G401.6 (cell line): Measurements from ENCODE around the gene YBEY.
"Not testable (repeated sequence)": the region's sequence is repeated elsewhere in the genome, so short reads cannot be mapped to it uniquely, and the experiment has no call there.

ENCODE experiments used
- FAIRE-seq: peaks from 2 replicates; lab custom pipeline; 2012; peaks lifted over from hg19 to GRCh38; lab: Jason Lieb, UNC

YBEY gene

GRCh38 chr21:46304955-46305354, 18.8 kb downstream of the YBEY start:
- FAIRE-seq = no peak

GRCh38 chr21:46307625-46308024, 21.5 kb downstream of the YBEY start:
- no peak for FAIRE-seq

- FAIRE-seq = no peak
These were observed 22.3 kb downstream of the YBEY start for GRCh38 chr21:46308431-46308830.

- FAIRE-seq = not testable (repeated sequence)
These were observed 24.1 kb downstream of the YBEY start for GRCh38 chr21:46310260-46310659.

DNA sequence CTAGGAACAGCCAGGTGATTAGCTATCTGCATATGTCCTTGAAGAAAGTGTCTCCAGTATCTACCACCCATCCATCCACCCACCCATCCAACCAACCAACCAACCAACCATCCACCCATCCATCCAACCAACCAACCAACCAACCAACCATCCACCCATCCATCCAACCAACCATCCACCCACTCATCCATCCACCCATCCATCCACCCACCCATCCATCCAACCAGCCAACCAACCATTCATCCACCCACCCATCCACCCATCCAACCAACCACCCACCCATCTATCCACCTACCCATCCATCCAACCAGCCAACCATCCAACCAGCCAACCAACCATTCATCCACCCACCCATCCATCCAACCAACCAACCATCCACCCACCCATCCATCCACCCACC, 25.4 kb downstream of the YBEY start:
- FAIRE-seq = no peak

DNA sequence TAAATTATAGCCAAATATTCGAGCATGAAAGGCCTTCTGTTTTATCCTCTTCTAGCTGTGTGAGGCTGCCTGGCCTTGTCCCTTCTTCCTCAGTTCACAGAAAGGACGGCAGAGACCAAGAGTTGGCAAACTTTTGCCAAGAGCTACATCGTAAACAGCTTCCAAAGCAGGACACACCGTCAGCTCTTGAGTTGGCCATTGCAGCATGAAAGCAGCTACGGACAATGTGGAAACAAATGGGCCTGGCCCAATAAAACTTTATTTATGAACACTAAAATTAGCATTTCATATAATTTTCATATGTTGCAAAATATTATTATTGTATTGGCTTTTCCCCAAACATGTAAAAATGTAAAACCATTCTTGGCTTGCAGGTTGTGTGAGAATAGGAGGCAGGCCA, 26.8 kb downstream of the YBEY start:
- FAIRE-seq = no peak

DNA sequence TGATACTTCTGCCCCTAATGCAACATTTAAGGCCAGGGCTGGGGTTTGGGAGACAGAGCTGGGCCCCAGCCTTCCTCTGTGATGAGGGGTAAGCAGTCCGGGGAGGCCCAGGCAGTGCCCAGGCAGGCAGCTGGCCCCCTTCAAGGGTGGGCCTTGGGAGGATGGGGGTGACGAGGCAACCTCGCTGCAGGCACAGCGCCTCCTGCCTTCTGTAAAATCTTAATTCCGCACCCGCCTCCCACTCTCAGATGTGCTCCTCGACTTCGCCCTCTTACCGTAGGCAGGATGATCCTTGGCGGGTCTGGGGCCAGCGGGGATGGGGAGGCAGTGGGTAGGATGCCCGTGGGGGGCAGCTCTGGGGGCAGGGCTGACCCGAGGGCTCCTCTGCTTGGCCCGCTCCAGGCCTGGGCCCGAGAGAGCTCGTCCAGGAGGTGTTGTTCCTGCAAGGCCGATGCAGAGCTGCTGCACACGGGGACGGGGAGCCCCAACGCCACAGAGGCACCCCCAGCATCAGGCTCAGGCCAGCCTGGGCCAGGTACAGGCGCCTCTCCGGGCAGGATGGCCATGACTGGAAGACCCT, 28.4 kb downstream of the YBEY start:
- no peak for FAIRE-seq

DNA sequence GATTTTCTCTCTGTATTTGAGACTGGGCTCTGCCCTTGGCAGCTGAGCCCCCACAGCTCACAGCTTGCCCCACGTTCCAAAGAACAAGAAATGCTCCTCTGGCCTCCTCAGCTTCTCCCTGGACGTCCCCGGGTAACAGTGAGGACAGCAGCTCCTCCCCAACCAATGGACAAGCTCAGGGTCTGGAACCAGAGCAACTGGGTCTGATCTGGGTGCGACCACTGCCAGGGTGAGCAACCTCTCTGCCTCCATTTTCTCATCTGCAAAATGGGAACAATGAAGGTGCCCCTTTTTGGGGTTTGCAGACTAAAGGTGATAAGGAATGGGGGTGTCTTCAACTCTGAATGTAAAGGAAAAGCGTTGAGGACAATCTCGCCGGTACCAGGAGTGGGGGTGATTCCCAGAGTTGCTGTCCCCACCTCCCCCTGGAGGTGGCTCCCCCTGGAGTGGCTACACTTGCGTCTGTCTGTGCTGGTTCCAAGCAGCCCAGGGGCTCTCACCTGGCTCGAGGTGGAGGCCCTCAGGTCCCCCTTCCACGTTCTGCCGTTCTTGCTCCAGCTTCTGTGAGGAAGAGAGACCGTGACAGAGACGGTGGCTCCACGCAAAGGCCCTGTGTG, 30.7 kb downstream of the YBEY start:
- FAIRE-seq = no peak

DNA sequence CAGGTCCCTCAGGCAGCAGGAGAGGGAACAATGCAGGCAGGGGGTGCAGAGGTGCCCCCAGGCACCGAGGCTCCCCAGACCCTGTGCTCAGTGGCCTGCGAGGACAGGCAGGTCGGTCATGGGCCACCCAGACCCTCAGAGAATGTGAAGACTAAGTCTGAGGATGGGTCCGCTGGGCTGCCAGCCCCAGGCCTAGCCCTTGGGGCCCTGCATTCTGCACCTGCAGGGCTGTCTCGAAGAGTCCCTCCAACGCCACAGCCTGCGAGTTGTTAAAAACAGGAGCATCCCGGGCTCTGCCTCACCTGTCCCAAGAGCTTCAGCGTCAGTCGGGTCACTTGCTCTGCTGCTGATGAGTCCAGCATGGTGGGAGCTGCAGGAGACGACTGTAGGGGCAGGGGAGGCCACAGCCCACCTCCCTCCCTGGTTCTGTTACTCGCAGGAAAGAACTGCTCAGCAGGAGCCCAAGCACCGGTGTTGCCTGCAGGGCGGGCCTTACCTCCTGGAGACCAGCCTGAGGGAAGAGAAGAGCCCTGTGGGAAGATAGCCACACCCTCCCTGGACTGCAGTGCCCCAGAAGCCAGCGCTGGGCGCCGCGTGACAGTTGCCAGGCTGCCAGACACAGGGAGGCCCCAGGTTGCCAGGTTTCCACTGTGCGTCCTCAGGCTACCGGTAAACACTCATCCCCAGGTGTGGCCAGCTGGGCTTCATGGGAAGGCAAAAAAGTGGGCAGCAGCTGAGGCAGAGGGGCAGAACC, 31.7 kb downstream of the YBEY start:
- no peak for FAIRE-seq

GRCh38 chr21:46318464-46318845, 32.3 kb downstream of the YBEY start:
- FAIRE-seq = no peak

DNA sequence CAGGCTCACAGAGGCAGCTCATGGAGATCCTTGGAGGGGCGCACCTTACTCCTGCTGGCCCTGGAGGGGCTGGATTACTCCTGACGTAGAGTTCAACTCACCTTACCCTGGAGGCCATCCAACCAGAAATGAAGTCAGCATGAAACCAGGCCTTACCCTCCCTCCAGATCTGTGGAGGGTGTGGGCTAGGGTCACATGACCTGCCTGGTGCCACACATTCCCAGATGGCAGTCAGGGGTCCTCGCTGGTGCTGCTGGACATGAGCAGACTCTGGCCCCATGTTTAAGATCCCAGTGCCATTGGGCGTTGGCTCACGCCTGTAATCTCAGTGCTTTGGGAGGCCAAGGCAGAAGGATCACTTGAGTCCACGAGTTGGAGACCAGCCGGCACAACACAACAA, 33.0 kb downstream of the YBEY start:
- FAIRE-seq = no peak

GRCh38 chr21:46320331-46320801, 34.2 kb downstream of the YBEY start:
- no peak for FAIRE-seq

DNA sequence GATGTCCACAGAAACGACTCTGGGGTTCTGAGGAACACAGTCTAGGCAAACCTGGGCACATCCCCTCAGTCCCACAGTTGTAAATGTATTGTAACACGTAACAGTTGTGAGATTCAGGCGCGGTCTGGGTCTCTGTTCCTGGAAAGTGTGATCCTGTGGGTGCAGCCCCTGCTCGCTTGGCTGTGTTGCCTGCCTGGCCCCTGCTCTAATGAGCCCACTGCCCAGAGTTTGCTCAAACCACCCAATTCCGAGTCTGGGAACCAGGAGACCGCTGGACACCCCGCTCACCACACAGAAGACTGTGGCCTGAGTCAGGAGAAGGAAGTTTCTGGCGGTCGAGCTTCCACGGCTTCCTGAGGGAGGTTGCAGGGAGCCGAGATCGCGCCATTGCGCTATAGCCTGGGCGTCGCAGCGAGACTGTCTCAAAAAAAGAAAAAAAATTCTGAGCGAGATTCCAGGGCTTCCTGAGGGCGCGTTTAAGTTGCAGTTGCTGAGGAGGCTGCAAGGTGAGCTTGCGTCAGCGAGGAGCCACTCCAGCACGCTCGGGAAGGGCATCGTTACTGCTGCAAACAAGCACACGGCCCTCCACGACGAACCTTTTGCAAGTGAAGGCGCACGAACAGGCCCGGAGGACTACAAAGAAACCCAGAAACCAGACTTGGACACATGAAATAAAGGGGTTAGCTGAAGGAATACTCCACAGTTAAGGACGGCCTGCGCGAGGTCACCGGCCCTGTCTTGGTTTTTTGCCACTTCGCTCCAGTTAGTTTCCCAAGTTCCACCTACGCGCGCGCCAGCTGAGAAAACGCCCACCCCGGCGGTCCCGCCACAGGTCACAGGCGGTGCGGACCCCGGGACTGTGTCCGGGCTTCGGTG, 36.4 kb downstream of the YBEY start:
- no peak for FAIRE-seq

DNA sequence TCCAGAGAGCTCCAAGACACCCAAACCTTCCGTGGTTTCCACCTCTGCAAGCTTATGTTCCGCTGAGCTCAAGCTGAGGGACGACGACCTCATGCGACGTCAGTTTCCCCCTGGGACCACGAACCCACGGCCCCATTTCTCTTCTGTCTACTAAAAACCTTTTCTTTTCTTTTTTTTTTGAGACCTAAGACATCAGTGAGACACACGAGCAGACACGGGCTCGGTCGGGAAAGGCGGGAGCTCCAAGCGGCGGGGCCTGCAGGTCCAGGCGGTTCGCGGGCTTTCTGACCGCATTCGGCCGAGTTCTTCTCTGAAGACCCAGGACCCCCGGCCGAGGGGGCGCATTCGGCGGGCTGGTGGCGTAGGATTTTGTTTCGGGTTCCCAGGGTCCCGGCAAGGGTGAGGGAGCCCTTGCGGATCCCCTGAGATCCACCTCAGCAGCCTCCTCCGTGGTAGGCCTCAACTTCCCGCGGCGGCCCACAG, 37.1 kb downstream of the YBEY start:
- FAIRE-seq = no peak

DNA sequence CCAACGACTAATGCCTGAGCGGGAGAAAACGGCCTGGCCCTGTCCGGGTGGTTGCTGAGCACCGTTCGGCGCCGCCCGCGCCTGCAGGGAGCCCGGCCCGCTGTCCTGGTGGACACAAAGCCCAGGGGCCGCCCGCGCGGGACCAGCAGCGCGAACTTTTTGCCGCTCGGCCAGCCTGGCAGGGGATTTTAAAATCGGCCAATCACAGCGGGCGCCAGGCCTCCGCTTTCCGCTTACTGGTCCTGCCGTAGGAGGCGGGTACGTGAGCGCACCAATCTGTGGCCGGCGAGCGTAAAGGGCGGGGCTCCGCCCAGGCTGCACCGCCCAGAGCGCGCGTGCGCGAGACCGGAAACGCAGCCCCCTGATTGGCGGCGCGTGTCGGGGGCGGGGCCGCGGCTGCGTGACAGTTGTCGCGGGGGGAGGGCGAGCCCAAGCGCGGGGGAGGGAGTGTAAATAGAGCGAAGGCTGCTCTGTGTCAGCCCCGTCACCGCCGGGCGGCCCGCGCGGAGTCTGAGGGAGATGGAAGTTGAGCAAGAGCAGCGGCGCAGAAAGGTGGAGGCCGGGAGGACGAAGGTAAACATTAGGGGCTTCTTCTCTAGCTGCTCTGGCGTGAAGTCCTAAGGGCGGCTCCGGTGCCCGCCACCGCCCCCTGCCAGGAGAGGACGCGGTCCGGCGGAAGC, 37.7 kb downstream of the YBEY start, which contains the start of the genes C21orf58 and PCNT:
C21orf58 (minus strand) TSS at position 161 of the 680 bp plus-strand sequence. CDS start 1,132 bp downstream, outside the sequence.
PCNT (plus strand) TSS at position 447 of the 680 bp plus-strand sequence; CDS start at position 520, 73 bp downstream.
- peak; percentile 93 for FAIRE-seq

- no peak for FAIRE-seq
These were observed 38.4 kb downstream of the YBEY start for GRCh38 chr21:46324390-46325072.

DNA sequence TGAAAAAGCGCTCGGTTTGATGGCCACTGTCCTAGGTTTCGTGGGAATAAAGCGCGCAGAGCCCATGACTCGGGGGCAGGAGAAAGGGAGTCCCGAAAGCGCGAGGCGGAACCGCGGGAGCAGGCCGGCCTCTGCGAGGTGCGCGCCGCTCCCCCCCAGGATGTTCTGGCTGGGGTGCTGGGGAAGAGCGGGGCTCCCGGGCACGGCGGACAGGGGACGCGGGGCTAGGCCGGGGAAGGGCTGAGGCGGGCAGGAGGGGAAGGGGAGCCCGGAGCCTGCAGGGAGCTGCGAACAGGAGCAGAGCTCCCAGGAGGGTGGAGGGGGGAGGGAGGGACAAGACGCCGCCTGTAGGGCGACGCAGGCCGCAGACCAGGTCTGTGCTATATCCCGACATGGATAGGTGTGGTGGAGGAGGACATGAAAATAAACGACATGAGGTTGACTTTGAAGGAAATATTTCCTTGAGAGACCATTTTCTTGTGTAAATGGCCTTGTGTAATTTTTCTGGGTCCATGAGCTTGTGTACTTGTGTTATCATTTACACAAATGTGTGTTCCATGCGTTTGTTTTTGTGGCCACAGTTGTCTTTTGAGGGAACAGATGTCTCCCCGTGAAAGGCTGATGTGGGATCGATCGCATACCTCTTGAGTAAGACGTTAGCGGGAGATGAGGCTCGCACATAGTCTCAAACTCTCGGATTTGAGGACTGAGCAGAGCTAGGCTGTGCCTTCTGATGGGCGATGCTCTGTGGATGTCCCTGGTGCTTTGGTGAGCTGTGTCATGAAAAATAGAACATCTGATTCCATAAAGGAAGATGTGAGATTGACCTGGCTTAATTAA, 39.2 kb downstream of the YBEY start:
- no peak for FAIRE-seq

GRCh38 chr21:46326110-46326703, 40.1 kb downstream of the YBEY start:
- FAIRE-seq = no peak

DNA sequence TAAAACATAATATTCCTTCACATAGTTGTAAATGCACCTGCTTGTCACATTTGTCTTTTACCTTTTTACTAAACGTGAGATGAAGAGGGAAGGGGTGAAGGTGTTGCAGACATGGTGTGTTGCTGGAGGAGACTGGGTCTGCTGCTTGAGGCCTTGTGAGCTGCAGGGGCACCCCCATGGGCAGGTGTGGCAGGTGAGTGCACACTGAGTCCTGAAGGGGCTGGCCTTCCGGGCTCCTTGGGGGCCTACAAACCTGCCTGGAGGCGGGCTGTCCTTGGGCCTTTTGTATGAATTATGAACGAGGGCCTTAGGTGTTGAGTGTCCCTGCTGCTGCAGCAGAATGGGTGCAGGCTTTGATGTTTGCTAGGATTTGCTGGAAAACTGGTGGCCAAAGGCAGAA, 41.6 kb downstream of the YBEY start:
- no peak for FAIRE-seq

DNA sequence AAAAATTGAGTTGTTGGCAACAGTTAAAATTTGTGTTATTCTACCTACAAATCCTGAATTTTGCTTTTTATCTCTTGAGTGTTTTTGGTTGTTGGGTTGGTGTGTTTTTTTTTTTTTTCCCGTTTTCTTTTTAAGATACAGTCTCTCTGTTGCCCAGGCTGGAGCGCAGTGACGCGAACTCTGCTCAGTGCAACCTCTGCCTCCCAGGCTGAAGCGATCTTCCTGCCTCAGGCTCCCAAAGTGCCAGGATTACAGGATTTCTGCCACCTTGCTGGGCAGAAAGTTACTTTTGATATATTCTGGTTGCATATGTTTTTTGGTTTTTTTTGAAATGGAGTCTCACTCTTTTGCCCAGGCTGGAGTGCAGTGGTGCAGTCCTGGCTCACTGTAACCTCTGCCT, 42.0 kb downstream of the YBEY start:
- FAIRE-seq = no peak
